ENCODE data around the gene RAPGEF6. TPM values are rescaled to one million over a fixed set of nuclear protein-coding genes. Genes with fewer than 3 reads are reported as not detected.
A peak's percentile ranks its signal among the peaks of the same experiment; 100 is the strongest.

Gene RAPGEF6
- total RNA-seq, 2 experiments from 2014 or later, result 27.0 to 34.1 TPM

GRCh38 chr5:131539251-131539650 is 95.8 kb downstream of the RAPGEF6 start:
- peak overlapping the region; percentile 2 for H3K27ac Mint-ChIP-seq
- H3K27me3 Mint-ChIP-seq, result no peaks in the 10 kb centered on the region
- H3K4me1 Mint-ChIP-seq (ENCODE audit: low read depth), result peaks cover 82% of the 10 kb centered on the region
- no peak for TF ChIP-seq CTCF (IDR thresholded peaks at IDR 0.05)
- POLR2A ChIA-PET, result interaction anchor here (1.0 kb wide), 1 partner anchor 10 kb away, joined by 4 read pairs; no protein-coding TSS in a partner anchor
- intact Hi-C loops (cut with micrococcal nuclease), result no loop called here
- ATAC-seq, result no peak
- no peaks in the 10 kb centered on the region for H3K9me3 Mint-ChIP-seq
- CTCF ChIA-PET, result interaction anchor here (1.4 to 1.7 kb wide), 3 partner anchors 12 to 469 kb away, joined by 3 to 4 read pairs (median 4); no protein-coding TSS in a partner anchor
- no peak overlapping the region for H3K4me3 Mint-ChIP-seq
- H3K36me3 Mint-ChIP-seq (ENCODE audit: low read depth), result peaks cover 33% of the 10 kb centered on the region
- DNase-seq, result no peak

GRCh38 chr5:131538177-131538593 is 96.8 kb downstream of the RAPGEF6 start:
- CTCF ChIA-PET, result interaction anchor here (1.7 kb wide), 1 partner anchor 470 kb away, joined by 3 read pairs; no protein-coding TSS in a partner anchor
- intact Hi-C loops (cut with micrococcal nuclease), result no loop called here
- peaks cover 25% of the 10 kb centered on the region for H3K36me3 Mint-ChIP-seq (ENCODE audit: low read depth)
- ATAC-seq, result peak; percentile 51
- H3K27me3 Mint-ChIP-seq, result no peaks in the 10 kb centered on the region
- peaks cover 85% of the 10 kb centered on the region for H3K4me1 Mint-ChIP-seq (ENCODE audit: low read depth)
- POLR2A ChIA-PET, result interaction anchor here (1.0 kb wide), 1 partner anchor 9 kb away, joined by 4 read pairs; no protein-coding TSS in a partner anchor
- no peak overlapping the region for H3K4me3 Mint-ChIP-seq
- TF ChIP-seq CTCF (IDR thresholded peaks at IDR 0.05), result no peak
- DNase-seq, result no peak
- no peaks in the 10 kb centered on the region for H3K9me3 Mint-ChIP-seq
- H3K27ac Mint-ChIP-seq, result no peak overlapping the region

- Mint-ChIP-seq H3K4me3 (peak overlapping the region; percentile 44), H3K9me3 (no peaks in the 10 kb centered on the region), H3K4me1 (ENCODE audit: low read depth) (peaks cover 86% of the 10 kb centered on the region), H3K36me3 (ENCODE audit: low read depth) (peaks cover 20% of the 10 kb centered on the region), H3K27me3 (no peaks in the 10 kb centered on the region), H3K27ac (peak overlapping the region; percentile 81)
- no peak for ATAC-seq
- ChIA-PET POLR2A (interaction anchor here (0.7 kb wide), 1 partner anchor 10 kb away, joined by 3 read pairs; no protein-coding TSS in a partner anchor), CTCF (no interaction called here)
- DNase-seq, result no peak
- no peak for TF ChIP-seq CTCF (IDR thresholded peaks at IDR 0.05)
- intact Hi-C loops (cut with micrococcal nuclease), result no loop called here
Observed at GRCh38 chr5:131536850-131537448, 98.1 kb downstream of the RAPGEF6 start.

GRCh38 chr5:131536211-131536826 is 98.7 kb downstream of the RAPGEF6 start:
- ATAC-seq (peak; percentile 60), DNase-seq (no peak)
- Mint-ChIP-seq H3K27ac (peak overlapping the region; percentile 81), H3K27me3 (no peaks in the 10 kb centered on the region), H3K4me1 (ENCODE audit: low read depth) (peaks cover 80% of the 10 kb centered on the region), H3K9me3 (no peaks in the 10 kb centered on the region), H3K4me3 (peak overlapping the region; percentile 44), H3K36me3 (ENCODE audit: low read depth) (peaks cover 15% of the 10 kb centered on the region)
- intact Hi-C loops (cut with micrococcal nuclease), result no loop called here
- TF ChIP-seq CTCF (IDR thresholded peaks at IDR 0.05), result no peak
- ChIA-PET POLR2A (interaction anchor here (0.7 kb wide), 1 partner anchor 10 kb away, joined by 3 read pairs; no protein-coding TSS in a partner anchor), CTCF (no interaction called here)

- Mint-ChIP-seq H3K36me3 (ENCODE audit: low read depth) (peaks cover 13% of the 10 kb centered on the region), H3K27ac (peak overlapping the region; percentile 65), H3K9me3 (no peaks in the 10 kb centered on the region), H3K4me3 (no peak overlapping the region), H3K27me3 (no peaks in the 10 kb centered on the region), H3K4me1 (ENCODE audit: low read depth) (peaks cover 79% of the 10 kb centered on the region)
- no peak for DNase-seq
- CTCF ChIA-PET, result no interaction called here
- intact Hi-C loops (cut with micrococcal nuclease), result loop anchor here (5.0 kb wide), 1 partner anchor 48 kb away; no protein-coding TSS in a partner anchor
- no peak for ATAC-seq
- POLR2A ChIA-PET, result no interaction called here
- no peak for TF ChIP-seq CTCF (IDR thresholded peaks at IDR 0.05)
Observed at GRCh38 chr5:131534974-131535373, 100.1 kb downstream of the RAPGEF6 start.

Measured in activated CD8-positive, alpha-beta T cell treated with anti-CD3 and anti-CD28 coated beads for 36 hours (primary cell).